ENCODE data around the gene PHLDB2. TPM values are rescaled to one million over a fixed set of nuclear protein-coding genes. Genes with fewer than 3 reads are reported as not detected.

PHLDB2 gene
- total and polyA plus RNA-seq, 2 of the 8 experiments (the other 6 are each of a cell fraction or from before 2014, with no cell fraction given): 5.8 to 22.6 TPM

GRCh38 chr3:111915905-111916304 lies 56.8 kb downstream of the PHLDB2 start:
- FAIRE-seq: no peak
- 76% methylated on average over 3 of the region's 3 CpGs; no CpG with 5 or more reads in 1 of the 2 experiments for WGBS, 2 experiments (ENCODE audit: extremely low coverage in 1 of 2, insufficient coverage in 1 of 2, insufficient read length in 1 of 2, insufficient replicate concordance in 2 of 2, low coverage in 1 of 2, low lambda C conversion rate in 2 of 2, missing lambda C conversion rate in 1 of 2)

More at GRCh38 chr3:111915905-111916304, 56.8 kb downstream of the PHLDB2 start:
- CTCF ChIA-PET (ENCODE audit: partially characterized antibody): interaction anchor here (0.7 to 1.3 kb wide), 2 partner anchors 17 to 199 kb away, joined by 3 to 4 read pairs; no protein-coding TSS in a partner anchor
- POLR2A ChIA-PET (ENCODE audit: partially characterized antibody): no interaction called here
- H3K4me1 ChIP-seq (replicated peaks in 1 of 4; ENCODE audit: control insufficient read depth in 3 of 4, insufficient read depth in 4 of 4, low read length in 3 of 4): peaks cover 3 to 11% (median 4%) of the 10 kb centered on the region in 4 experiments; a peak in 5 of 7 replicates
- DNase-seq (ENCODE audit: low read depth in 1 of 2, low spot score in 2 of 2): no peak
- H3K9ac ChIP-seq (replicated peaks in 1 of 4; ENCODE audit: extremely low read depth in 1 of 4, low read depth in 3 of 4, low read length in 3 of 4): no peak overlapping the region
- no peak overlapping the region for H3K14ac ChIP-seq (ENCODE audit: insufficient read length)
- H2BK20ac ChIP-seq (ENCODE audit: low read length): no peak overlapping the region
- H4K20me1 ChIP-seq (replicated peaks in 1 of 2; ENCODE audit: control insufficient read depth in 1 of 2, insufficient read depth in 2 of 2, low read length in 2 of 2): peaks cover 2 to 4% of the 10 kb centered on the region in 2 experiments
- no peak overlapping the region for H2BK15ac ChIP-seq (ENCODE audit: low read length)
- H4K5ac ChIP-seq (ENCODE audit: insufficient read length, low read depth, low read length): no peak overlapping the region
- no peak for TF ChIP-seq CTBP2 (IDR thresholded peaks at IDR 0.05; ENCODE audit: borderline replicate concordance, insufficient read depth, insufficient read length, low read length)
- no peak overlapping the region for H3K56ac ChIP-seq (replicated peaks; ENCODE audit: insufficient read length, low read depth, low read length)
- no peak overlapping the region for H2AFZ ChIP-seq (ENCODE audit: low read length)
- H2BK12ac ChIP-seq (ENCODE audit: low read depth, low read length): no peak overlapping the region
- H4K8ac ChIP-seq (ENCODE audit: extremely low read depth, insufficient read depth, low read length): no peak overlapping the region
- H3K27me3 ChIP-seq (replicated peaks in 1 of 4; ENCODE audit: control insufficient read depth in 3 of 4, extremely low read depth in 1 of 4, insufficient read depth in 3 of 4, low read length in 3 of 4): peaks cover 14 to 30% (median 27%) of the 10 kb centered on the region in 4 experiments
- H3K23me2 ChIP-seq (ENCODE audit: low read depth, low read length): no peaks in the 10 kb centered on the region
- no peak overlapping the region for H3K4ac ChIP-seq (replicated peaks; ENCODE audit: insufficient read length, low read depth, low read length)
- H3K9me3 ChIP-seq (ENCODE audit: insufficient read depth in 2 of 2, low read depth in 1 of 2, low read length in 1 of 2): no peaks in the 10 kb centered on the region
- H3K79me1 ChIP-seq (ENCODE audit: low read depth, low read length): no peaks in the 10 kb centered on the region
- H3K79me2 ChIP-seq (ENCODE audit: control insufficient read depth in 1 of 2, insufficient read depth in 2 of 2, low read length in 2 of 2): no peaks in the 10 kb centered on the region
- H2BK5ac ChIP-seq (ENCODE audit: low read depth, low read length): no peak overlapping the region
- H2BK120ac ChIP-seq (replicated peaks; ENCODE audit: low read depth, low read length): no peak overlapping the region
- H3K18ac ChIP-seq (ENCODE audit: extremely low read depth, low read length): no peak overlapping the region
- no peak overlapping the region for H3K4me2 ChIP-seq (ENCODE audit: insufficient read depth in 1 of 2, low read depth in 2 of 2, low read length in 2 of 2)
- no peak overlapping the region for H4K91ac ChIP-seq (replicated peaks; ENCODE audit: insufficient read length, low read length)
- H3K4me3 ChIP-seq (ENCODE audit: extremely low read depth in 1 of 4, insufficient read depth in 2 of 4, low read depth in 3 of 4, low read length in 4 of 4): no peak overlapping the region
- no peak overlapping the region for H3K23ac ChIP-seq (ENCODE audit: insufficient read length)
- peaks cover 0 to 7% (median 0%) of the 10 kb centered on the region in 4 experiments; a peak in 1 of 8 replicates for H3K36me3 ChIP-seq (ENCODE audit: control insufficient read depth in 2 of 4, insufficient read depth in 4 of 4, low read length in 3 of 4)
- no peak overlapping the region for H3K27ac ChIP-seq (ENCODE audit: low read depth, low read length)
- H2AK5ac ChIP-seq (ENCODE audit: low read depth, low read length): no peak overlapping the region

All from H1 (cell line).